Testis (tissue), 2 donors: Measurements from ENCODE around the gene SETDB2.

Experiments used
- POLR2A ChIP-seq: fragments of 450-650 bp; IDR thresholded peaks from one replicate; pipeline ENCODE4 v1.6.1; 2017; ENCODE audit warnings: antibody characterized with exemption, mild to moderate bottlenecking, moderate library complexity
- TF ChIP-seq, protein P1 (sequence below), 3 experiments: fragments of 450-650 bp in 2 of 3; fragments of 200-600 bp in 1 of 3; sonication (generic) in 1 of 3; IDR thresholded peaks; one replicate each; pipeline ENCODE4 v1.5.1; 2016 to 2019; ENCODE audit warnings: antibody characterized with exemption in 3 of 3, mild to moderate bottlenecking in 2 of 3, moderate library complexity in 1 of 3

- TF ChIP-seq, protein P1, sequence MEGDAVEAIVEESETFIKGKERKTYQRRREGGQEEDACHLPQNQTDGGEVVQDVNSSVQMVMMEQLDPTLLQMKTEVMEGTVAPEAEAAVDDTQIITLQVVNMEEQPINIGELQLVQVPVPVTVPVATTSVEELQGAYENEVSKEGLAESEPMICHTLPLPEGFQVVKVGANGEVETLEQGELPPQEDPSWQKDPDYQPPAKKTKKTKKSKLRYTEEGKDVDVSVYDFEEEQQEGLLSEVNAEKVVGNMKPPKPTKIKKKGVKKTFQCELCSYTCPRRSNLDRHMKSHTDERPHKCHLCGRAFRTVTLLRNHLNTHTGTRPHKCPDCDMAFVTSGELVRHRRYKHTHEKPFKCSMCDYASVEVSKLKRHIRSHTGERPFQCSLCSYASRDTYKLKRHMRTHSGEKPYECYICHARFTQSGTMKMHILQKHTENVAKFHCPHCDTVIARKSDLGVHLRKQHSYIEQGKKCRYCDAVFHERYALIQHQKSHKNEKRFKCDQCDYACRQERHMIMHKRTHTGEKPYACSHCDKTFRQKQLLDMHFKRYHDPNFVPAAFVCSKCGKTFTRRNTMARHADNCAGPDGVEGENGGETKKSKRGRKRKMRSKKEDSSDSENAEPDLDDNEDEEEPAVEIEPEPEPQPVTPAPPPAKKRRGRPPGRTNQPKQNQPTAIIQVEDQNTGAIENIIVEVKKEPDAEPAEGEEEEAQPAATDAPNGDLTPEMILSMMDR (IDR thresholded peaks at IDR 0.05) = no peak
- TF ChIP-seq POLR2A = no peak
These were observed 84.1 kb downstream of the SETDB2 start for GRCh38 chr13:49528161-49528560.
